ENCODE results near the gene STX2.

GRCh38 chr12:130796985-130797686, 41.9 kb downstream of the STX2 start:
- TF ChIP-seq REST (IDR thresholded peaks at IDR 0.05; ENCODE audit: borderline replicate concordance) (no peak), TAF1 (IDR thresholded peaks at IDR 0.05; ENCODE audit: low read depth) (no peak), EP300 (conservative IDR thresholded peaks at IDR 0.05; ENCODE audit: poor library complexity, severe bottlenecking) (no peak)
